Measurements from ENCODE around the gene NKAIN4.

The NKAIN4 gene

GRCh38 chr20:63284981-63285524 is 30.8 kb upstream of the NKAIN4 start:
- peaks cover 19% of the 10 kb centered on the region for H3K36me3 Mint-ChIP-seq (ENCODE audit: insufficient read depth)

GRCh38 chr20:63284544-63284949 is 30.3 kb upstream of the NKAIN4 start:
- Mint-ChIP-seq H3K27ac (no peak overlapping the region), H3K27me3 (no peaks in the 10 kb centered on the region), H3K36me3 (ENCODE audit: insufficient read depth) (peaks cover 20% of the 10 kb centered on the region), H3K9me3 (no peaks in the 10 kb centered on the region), H3K4me1 (ENCODE audit: low read depth in 2 of 2) (peaks cover 0 to 6% of the 10 kb centered on the region in 2 donors), H3K4me3 (peak overlapping the region; percentile 68 to 74)
- DNase-seq (no peak), ATAC-seq (replicated peaks) (peak; percentile 45)

More at GRCh38 chr20:63284981-63285524, 30.8 kb upstream of the NKAIN4 start:
- H3K27me3 Mint-ChIP-seq = no peaks in the 10 kb centered on the region
- ATAC-seq (replicated peaks) = no peak
- H3K4me3 Mint-ChIP-seq = peak overlapping the region; percentile 68 to 74
- peak overlapping the region in 1 of 2 donors; percentile 51 for H3K27ac Mint-ChIP-seq
- H3K9me3 Mint-ChIP-seq = no peaks in the 10 kb centered on the region
- no peak for DNase-seq
- H3K4me1 Mint-ChIP-seq (ENCODE audit: low read depth in 2 of 2) = peaks cover 0 to 6% of the 10 kb centered on the region in 2 donors

- no peak for DNase-seq
- Mint-ChIP-seq H3K27me3 (no peaks in the 10 kb centered on the region), H3K4me3 (peak overlapping the region; percentile 68 to 74), H3K9me3 (no peaks in the 10 kb centered on the region), H3K27ac (peak overlapping the region; percentile 22 to 65), H3K36me3 (ENCODE audit: insufficient read depth) (peaks cover 24% of the 10 kb centered on the region), H3K4me1 (ENCODE audit: low read depth in 2 of 2) (peaks cover 0 to 6% of the 10 kb centered on the region in 2 donors)
- peak; percentile 64 for ATAC-seq (replicated peaks)
These were observed 29.8 kb upstream of the NKAIN4 start for GRCh38 chr20:63284083-63284440.

- Mint-ChIP-seq H3K27me3 (no peaks in the 10 kb centered on the region), H3K4me3 (peak overlapping the region; percentile 68 to 74), H3K9me3 (no peaks in the 10 kb centered on the region), H3K36me3 (ENCODE audit: insufficient read depth) (peaks cover 27% of the 10 kb centered on the region), H3K4me1 (ENCODE audit: low read depth in 2 of 2) (peaks cover 0 to 2% of the 10 kb centered on the region in 2 donors), H3K27ac (peak overlapping the region; percentile 22 to 65)
- DNase-seq (no peak), ATAC-seq (replicated peaks) (no peak)
These were observed 29.3 kb upstream of the NKAIN4 start for GRCh38 chr20:63283397-63284082.

- no peaks in the 10 kb centered on the region for H3K9me3 Mint-ChIP-seq
- DNase-seq (no peak), ATAC-seq (replicated peaks) (no peak)
- peaks cover 0 to 2% of the 10 kb centered on the region in 2 donors for H3K4me1 Mint-ChIP-seq (ENCODE audit: low read depth in 2 of 2)
- no peak overlapping the region for H3K27ac Mint-ChIP-seq
- H3K27me3 Mint-ChIP-seq = no peaks in the 10 kb centered on the region
- peaks cover 27% of the 10 kb centered on the region for H3K36me3 Mint-ChIP-seq (ENCODE audit: insufficient read depth)
- no peak overlapping the region for H3K4me3 Mint-ChIP-seq
These were observed 28.7 kb upstream of the NKAIN4 start for GRCh38 chr20:63282946-63283345.

GRCh38 chr20:63281742-63282665 is 27.7 kb upstream of the NKAIN4 start:
- peak overlapping the region in 1 of 2 donors; percentile 38 for H3K27ac Mint-ChIP-seq
- no peaks in the 10 kb centered on the region for H3K9me3 Mint-ChIP-seq
- no peak for ATAC-seq (replicated peaks)
- no peaks in the 10 kb centered on the region for H3K27me3 Mint-ChIP-seq
- no peak overlapping the region for H3K4me3 Mint-ChIP-seq
- H3K4me1 Mint-ChIP-seq (ENCODE audit: low read depth in 2 of 2) = peaks cover 0 to 2% of the 10 kb centered on the region in 2 donors
- no peak for DNase-seq
- H3K36me3 Mint-ChIP-seq (ENCODE audit: insufficient read depth) = peaks cover 27% of the 10 kb centered on the region

- Mint-ChIP-seq H3K4me3 (no peak overlapping the region), H3K36me3 (ENCODE audit: insufficient read depth) (peaks cover 33% of the 10 kb centered on the region), H3K27ac (peak overlapping the region; percentile 26 to 56), H3K4me1 (ENCODE audit: low read depth in 2 of 2) (peaks cover 0 to 2% of the 10 kb centered on the region in 2 donors), H3K9me3 (no peaks in the 10 kb centered on the region), H3K27me3 (no peaks in the 10 kb centered on the region)
- ATAC-seq (replicated peaks) = no peak
- no peak for DNase-seq
These were observed 26.8 kb upstream of the NKAIN4 start for GRCh38 chr20:63280929-63281545.

- no peak for ATAC-seq (replicated peaks)
These were observed 26.1 kb upstream of the NKAIN4 start for GRCh38 chr20:63280371-63280770.

GRCh38 chr20:63279931-63280330 is 25.7 kb upstream of the NKAIN4 start:
- Mint-ChIP-seq H3K27ac (no peak overlapping the region), H3K4me3 (no peak overlapping the region), H3K27me3 (no peaks in the 10 kb centered on the region), H3K36me3 (ENCODE audit: insufficient read depth) (peaks cover 34% of the 10 kb centered on the region), H3K4me1 (ENCODE audit: low read depth in 2 of 2) (peaks cover 5% of the 10 kb centered on the region in 2 donors), H3K9me3 (no peaks in the 10 kb centered on the region)
- no peak for DNase-seq
- no peak for ATAC-seq (replicated peaks)

More at GRCh38 chr20:63280371-63280770, 26.1 kb upstream of the NKAIN4 start:
- H3K9me3 Mint-ChIP-seq = no peaks in the 10 kb centered on the region
- H3K4me3 Mint-ChIP-seq = no peak overlapping the region
- peaks cover under 1 to 2% of the 10 kb centered on the region in 2 donors for H3K4me1 Mint-ChIP-seq (ENCODE audit: low read depth in 2 of 2)
- H3K27ac Mint-ChIP-seq = peak overlapping the region; percentile 26 to 56
- H3K27me3 Mint-ChIP-seq = no peaks in the 10 kb centered on the region
- H3K36me3 Mint-ChIP-seq (ENCODE audit: insufficient read depth) = peaks cover 34% of the 10 kb centered on the region
- DNase-seq = no peak

GRCh38 chr20:63278661-63279060 is 24.4 kb upstream of the NKAIN4 start:
- peaks cover 13 to 16% of the 10 kb centered on the region in 2 donors for H3K4me1 Mint-ChIP-seq (ENCODE audit: low read depth in 2 of 2)
- no peaks in the 10 kb centered on the region for H3K9me3 Mint-ChIP-seq
- H3K27ac Mint-ChIP-seq = no peak overlapping the region
- H3K4me3 Mint-ChIP-seq = no peak overlapping the region
- no peak for ATAC-seq (replicated peaks)
- no peak for DNase-seq
- H3K36me3 Mint-ChIP-seq (ENCODE audit: insufficient read depth) = peaks cover 29% of the 10 kb centered on the region
- H3K27me3 Mint-ChIP-seq = no peaks in the 10 kb centered on the region

GRCh38 chr20:63277466-63278272 is 23.4 kb upstream of the NKAIN4 start:
- ATAC-seq (replicated peaks) (no peak), DNase-seq (no peak)
- Mint-ChIP-seq H3K27ac (no peak overlapping the region), H3K9me3 (no peaks in the 10 kb centered on the region), H3K36me3 (ENCODE audit: insufficient read depth) (peaks cover 33% of the 10 kb centered on the region), H3K4me3 (no peak overlapping the region), H3K4me1 (ENCODE audit: low read depth in 2 of 2) (peaks cover 15 to 18% of the 10 kb centered on the region in 2 donors), H3K27me3 (no peaks in the 10 kb centered on the region)

GRCh38 chr20:63276956-63277355 is 22.7 kb upstream of the NKAIN4 start:
- Mint-ChIP-seq H3K4me1 (ENCODE audit: low read depth in 2 of 2) (peaks cover 15 to 18% of the 10 kb centered on the region in 2 donors), H3K27ac (no peak overlapping the region), H3K4me3 (no peak overlapping the region), H3K36me3 (ENCODE audit: insufficient read depth) (peaks cover 33% of the 10 kb centered on the region), H3K27me3 (no peaks in the 10 kb centered on the region), H3K9me3 (no peaks in the 10 kb centered on the region)
- DNase-seq (no peak), ATAC-seq (replicated peaks) (no peak)

All from effector memory CD8-positive, alpha-beta T cell (primary cell).